Mesendoderm (in vitro differentiated cells): ENCODE measurements around the gene KIAA0825.

Experiments used
- DNase-seq: peaks from one replicate; pipeline ENCODE4 v3.0.0; 2013
- H2AK5ac ChIP-seq: 2 replicates; pipeline ENCODE4 v1.6.1; 2013; ENCODE audit warnings: low read length, inconsistent platforms
- H2BK120ac ChIP-seq: 2 replicates; pipeline ENCODE4 v1.6.1; 2013; ENCODE audit warnings: low read depth, mild to moderate bottlenecking, low read length, moderate library complexity, mixed read lengths
- H2BK15ac ChIP-seq: replicated peaks from 2 replicates; pipeline ENCODE4 v1.6.1; 2013; ENCODE audit warnings: low read depth, mild to moderate bottlenecking, moderate library complexity
- H2BK5ac ChIP-seq: 2 replicates; pipeline ENCODE4 v1.6.1; 2013; ENCODE audit warnings: low read length, inconsistent platforms
- H3K18ac ChIP-seq: 2 replicates; pipeline ENCODE4 v1.6.1; 2013; ENCODE audit warnings: mild to moderate bottlenecking, low read length, mixed read lengths
- H3K23ac ChIP-seq: one replicate; pipeline ENCODE4 v1.6.1; 2013; ENCODE audit warnings: low read length
- H3K27ac ChIP-seq: 2 replicates; pipeline ENCODE4 v1.5.1; 2013; ENCODE audit warnings: low read depth, mild to moderate bottlenecking, inconsistent platforms, low read length, moderate library complexity
- H3K27me3 ChIP-seq: 2 replicates; pipeline ENCODE4 v1.6.1; 2013; ENCODE audit warnings: low read length, control low read depth, mild to moderate bottlenecking, inconsistent platforms; ENCODE audit not compliant: insufficient read depth, poor library complexity
- H3K36me3 ChIP-seq: 2 replicates; pipeline ENCODE4 v1.6.1; 2013; ENCODE audit warnings: low read length, inconsistent platforms; ENCODE audit not compliant: control insufficient read depth, insufficient read depth
- H3K4ac ChIP-seq: one replicate; pipeline ENCODE4 v1.6.1; 2013; ENCODE audit warnings: low read depth, mild to moderate bottlenecking, low read length, moderate library complexity
- H3K4me1 ChIP-seq: 2 replicates; pipeline ENCODE4 v1.6.1; 2013; ENCODE audit warnings: low read depth, low read length, inconsistent platforms; ENCODE audit not compliant: control insufficient read depth
- H3K4me2 ChIP-seq: 2 replicates; pipeline ENCODE4 v1.6.1; 2013; ENCODE audit warnings: low read length
- H3K4me3 ChIP-seq: 2 replicates; pipeline ENCODE4 v1.5.1; 2013; ENCODE audit warnings: mild to moderate bottlenecking, low read length
- H3K56ac ChIP-seq: one replicate; pipeline ENCODE4 v1.6.1; 2013; ENCODE audit warnings: low read length
- H3K79me1 ChIP-seq: 2 replicates; pipeline ENCODE4 v1.6.1; 2013; ENCODE audit warnings: low read length, inconsistent platforms
- H3K79me2 ChIP-seq: 2 replicates; pipeline ENCODE4 v1.6.1; 2013; ENCODE audit warnings: mild to moderate bottlenecking, low read length; ENCODE audit not compliant: control insufficient read depth, insufficient read depth
- H3K9ac ChIP-seq: 2 replicates; pipeline ENCODE4 v1.6.1; 2013; ENCODE audit warnings: low read length, inconsistent platforms
- H4K5ac ChIP-seq: one replicate; pipeline ENCODE4 v1.6.1; 2013; ENCODE audit warnings: low read length
- H4K8ac ChIP-seq: one replicate; pipeline ENCODE4 v1.6.1; 2013; ENCODE audit warnings: low read depth, mild to moderate bottlenecking, control low read depth, low read length, moderate library complexity
- WGBS: extraction: QIAGEN DNeasy Blood & Tissue Kit; methylation state at CpG from one replicate; pipeline ENCODE4 v1.1.7; 2013; ENCODE audit warnings: low lambda C conversion rate, missing lambda C conversion rate; ENCODE audit not compliant: insufficient coverage; ENCODE audit errors: extremely low coverage; 5-methylcytosine and 5-hydroxymethylcytosine counted together

KIAA0825 gene

GRCh38 chr5:94288937-94289336 is 329.5 kb downstream of the KIAA0825 start:
- Histone ChIP-seq H3K4me3 (no peak overlapping the region), H3K79me2 (no peaks in the 10 kb centered on the region), H2AK5ac (no peak overlapping the region), H3K23ac (no peak overlapping the region), H2BK15ac (no peak overlapping the region), H4K8ac (no peak overlapping the region), H3K56ac (no peak overlapping the region), H3K4me2 (no peak overlapping the region), H3K27me3 (no peaks in the 10 kb centered on the region), H2BK5ac (no peak overlapping the region), H3K4me1 (peaks cover 5% of the 10 kb centered on the region), H2BK120ac (no peak overlapping the region), H3K79me1 (no peaks in the 10 kb centered on the region), H3K27ac (no peak overlapping the region), H3K18ac (no peak overlapping the region), H3K9ac (no peak overlapping the region), H3K4ac (no peak overlapping the region), H4K5ac (no peak overlapping the region), H3K36me3 (no peaks in the 10 kb centered on the region)
- WGBS: no CpG with 5 or more reads among the region's 4 CpGs
- no peak for DNase-seq

GRCh38 chr5:94285984-94286383 is 332.4 kb downstream of the KIAA0825 start:
- Histone ChIP-seq H4K8ac (no peak overlapping the region), H2BK120ac (no peak overlapping the region), H2BK15ac (no peak overlapping the region), H3K4me2 (no peak overlapping the region), H3K27me3 (no peaks in the 10 kb centered on the region), H2AK5ac (no peak overlapping the region), H4K5ac (no peak overlapping the region), H3K4ac (no peak overlapping the region), H3K18ac (no peak overlapping the region), H3K27ac (no peak overlapping the region), H3K79me1 (no peaks in the 10 kb centered on the region), H3K56ac (no peak overlapping the region), H3K4me1 (peaks cover 9% of the 10 kb centered on the region), H3K23ac (no peak overlapping the region), H3K4me3 (no peak overlapping the region), H3K36me3 (no peaks in the 10 kb centered on the region), H3K79me2 (no peaks in the 10 kb centered on the region), H2BK5ac (no peak overlapping the region), H3K9ac (no peak overlapping the region)
- DNase-seq: peak; percentile 45

DNA sequence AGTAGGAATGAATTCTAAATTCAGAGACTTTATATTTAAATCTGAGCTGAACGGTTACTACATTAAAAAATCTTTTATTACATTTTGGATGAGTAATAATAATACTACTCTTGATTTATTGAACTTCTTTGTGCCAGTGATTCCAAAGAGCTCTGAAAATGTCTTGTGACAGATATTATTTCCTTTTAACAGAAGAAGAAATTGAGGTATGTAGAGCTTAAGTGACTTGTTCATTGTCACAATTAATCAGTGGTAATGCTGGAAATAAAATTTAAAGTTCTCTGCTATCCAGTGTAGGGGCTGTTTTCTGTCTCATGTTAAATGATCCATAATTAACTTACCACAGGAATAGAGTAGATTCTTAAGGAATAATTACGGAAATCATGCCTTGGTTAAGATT is 335.3 kb downstream of the KIAA0825 start:
- no peak overlapping the region for H4K8ac ChIP-seq
- no peaks in the 10 kb centered on the region for H3K79me1 ChIP-seq
- H3K27me3 ChIP-seq: no peaks in the 10 kb centered on the region
- no peak overlapping the region for H2BK15ac ChIP-seq
- no peak overlapping the region for H3K4me3 ChIP-seq
- H3K56ac ChIP-seq: no peak overlapping the region
- H3K23ac ChIP-seq: no peak overlapping the region
- H2AK5ac ChIP-seq: no peak overlapping the region
- H4K5ac ChIP-seq: no peak overlapping the region
- peaks cover 9% of the 10 kb centered on the region for H3K4me1 ChIP-seq
- no peaks in the 10 kb centered on the region for H3K79me2 ChIP-seq
- no peak for DNase-seq
- no peak overlapping the region for H3K4me2 ChIP-seq
- no CpG with 5 or more reads among the region's 2 CpGs for WGBS
- H3K18ac ChIP-seq: no peak overlapping the region
- no peaks in the 10 kb centered on the region for H3K36me3 ChIP-seq
- no peak overlapping the region for H3K9ac ChIP-seq
- no peak overlapping the region for H2BK5ac ChIP-seq
- H3K4ac ChIP-seq: no peak overlapping the region
- no peak overlapping the region for H2BK120ac ChIP-seq
- no peak overlapping the region for H3K27ac ChIP-seq

GRCh38 chr5:94281236-94281801 is 337.1 kb downstream of the KIAA0825 start:
- H3K9ac ChIP-seq: no peak overlapping the region
- H4K5ac ChIP-seq: no peak overlapping the region
- H2BK15ac ChIP-seq: no peak overlapping the region
- H3K79me2 ChIP-seq: no peaks in the 10 kb centered on the region
- no peaks in the 10 kb centered on the region for H3K36me3 ChIP-seq
- no peak overlapping the region for H3K23ac ChIP-seq
- H3K27ac ChIP-seq: no peak overlapping the region
- H2AK5ac ChIP-seq: no peak overlapping the region
- no peak overlapping the region for H3K4me2 ChIP-seq
- WGBS: no CpG with 5 or more reads among the region's 2 CpGs
- peak overlapping the region; percentile 46 for H3K56ac ChIP-seq
- H3K4me1 ChIP-seq: peaks cover 9% of the 10 kb centered on the region
- no peak overlapping the region for H3K4ac ChIP-seq
- peak overlapping the region; percentile 16 for H3K18ac ChIP-seq
- no peak overlapping the region for H4K8ac ChIP-seq
- no peak overlapping the region for H2BK120ac ChIP-seq
- H2BK5ac ChIP-seq: no peak overlapping the region
- no peaks in the 10 kb centered on the region for H3K27me3 ChIP-seq
- peak; percentile 93 for DNase-seq
- no peaks in the 10 kb centered on the region for H3K79me1 ChIP-seq
- no peak overlapping the region for H3K4me3 ChIP-seq

DNA sequence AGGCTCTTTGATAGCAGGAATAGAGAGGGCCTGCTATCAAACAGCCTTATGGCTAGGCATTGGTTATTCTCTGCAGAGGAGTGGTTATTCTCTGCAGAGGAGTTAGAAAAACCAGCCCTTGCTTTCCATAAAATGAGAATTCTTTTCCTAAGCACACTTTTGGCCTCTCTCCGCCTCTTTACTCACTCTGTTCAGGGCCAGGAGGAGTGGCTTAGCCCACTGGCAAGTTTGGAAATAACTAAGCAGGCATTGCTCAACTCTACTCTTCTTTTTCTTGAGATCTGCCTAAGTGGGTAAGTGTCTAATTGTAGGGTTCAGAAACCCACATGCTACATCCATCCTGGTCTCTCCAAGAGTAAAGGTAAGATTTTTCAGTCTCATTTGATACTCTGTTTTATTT is 341.7 kb downstream of the KIAA0825 start:
- Histone ChIP-seq H3K4me3 (no peak overlapping the region), H3K18ac (peak overlapping the region; percentile 39), H2BK5ac (no peak overlapping the region), H3K79me2 (peaks cover 4% of the 10 kb centered on the region), H3K27me3 (no peaks in the 10 kb centered on the region), H3K27ac (no peak overlapping the region), H4K8ac (no peak overlapping the region), H3K79me1 (peaks cover 2% of the 10 kb centered on the region), H3K36me3 (no peaks in the 10 kb centered on the region), H2BK15ac (peak overlapping the region; percentile 57), H2BK120ac (no peak overlapping the region), H2AK5ac (no peak overlapping the region), H3K56ac (no peak overlapping the region), H3K4ac (no peak overlapping the region), H3K9ac (no peak overlapping the region), H3K4me2 (no peak overlapping the region), H3K23ac (no peak overlapping the region), H4K5ac (no peak overlapping the region), H3K4me1 (peaks cover 4% of the 10 kb centered on the region)
- peak; percentile 28 for DNase-seq
- WGBS: no CpG with 5 or more reads among the region's 1 CpG

DNA sequence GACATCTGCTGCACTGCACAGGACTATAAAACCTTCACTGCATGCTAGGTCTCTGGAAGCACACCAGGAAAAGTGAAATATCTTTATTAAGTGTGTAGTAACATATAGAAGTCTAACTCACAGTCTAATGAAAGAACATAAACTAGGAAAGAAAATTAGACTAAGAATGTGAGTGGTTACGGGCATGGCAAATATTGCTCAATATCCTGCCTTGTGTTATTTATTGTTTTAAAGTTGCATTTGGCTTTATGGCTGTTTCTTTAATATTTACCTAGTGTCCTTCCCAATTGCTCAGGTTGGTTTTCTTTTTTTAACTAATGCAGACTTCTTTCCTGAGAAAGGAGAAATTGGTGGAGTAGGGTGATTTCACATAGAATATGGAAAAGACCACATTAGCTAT is 342.4 kb downstream of the KIAA0825 start:
- H3K36me3 ChIP-seq: no peaks in the 10 kb centered on the region

More for the DNA sequence above, 342.4 kb downstream of the KIAA0825 start:
- DNase-seq: no peak
- Histone ChIP-seq H2BK5ac (no peak overlapping the region), H4K5ac (no peak overlapping the region), H3K9ac (no peak overlapping the region), H3K18ac (no peak overlapping the region), H3K79me1 (peaks cover 2% of the 10 kb centered on the region), H3K23ac (no peak overlapping the region), H2AK5ac (no peak overlapping the region), H3K4me2 (no peak overlapping the region), H3K27ac (no peak overlapping the region), H3K4ac (no peak overlapping the region), H3K4me1 (no peaks in the 10 kb centered on the region), H2BK15ac (no peak overlapping the region), H3K79me2 (peaks cover 4% of the 10 kb centered on the region), H3K27me3 (no peaks in the 10 kb centered on the region), H3K4me3 (no peak overlapping the region), H4K8ac (no peak overlapping the region), H3K56ac (no peak overlapping the region), H2BK120ac (no peak overlapping the region)
- no CpG with 5 or more reads among the region's 1 CpG for WGBS
